OCI-LY1 (cell line): ENCODE results near the gene COL16A1.

Experiments used
- CTCF ChIP-seq: fragments of 200-600 bp; sonication (generic), shearing (Covaris generic); IDR thresholded peaks from 2 replicates; pipeline ENCODE4 v1.5.1; 2017; ENCODE audit warnings: mild to moderate bottlenecking, antibody characterized with exemption, low read length, moderate library complexity, mixed read lengths
- EZH2 ChIP-seq: fragments of 200-600 bp; sonication (generic), shearing (Covaris generic); IDR thresholded peaks from 2 replicates; pipeline ENCODE4 v1.8.0; 2017; ENCODE audit warnings: borderline replicate concordance, mixed run types, mild to moderate bottlenecking, antibody characterized with exemption, low read length, moderate library complexity, mixed read lengths

GRCh38 chr1:31694964-31695313 lies 8.9 kb downstream of the COL16A1 start:
- TF ChIP-seq EZH2: no peak
- no peak for TF ChIP-seq CTCF
